Colonic mucosa (tissue), 4 donors: ENCODE measurements around the gene SCRN1. TPM values are rescaled to one million over a fixed set of nuclear protein-coding genes. Genes with fewer than 3 reads are reported as not detected.

Source experiments
- DNase-seq: peaks from one replicate; pipeline ENCODE4 v3.0.0-alpha.2; 2020
- H3K27ac ChIP-seq: fragments of 200-600 bp; one replicate; pipeline ENCODE4 v1.8.0; 2021
- H3K27me3 ChIP-seq: fragments of 200-600 bp; one replicate; pipeline ENCODE4 v1.8.0; 2021
- H3K36me3 ChIP-seq: fragments of 200-600 bp; one replicate; pipeline ENCODE4 v1.8.0; 2021
- H3K4me1 ChIP-seq: fragments of 200-600 bp; one replicate; pipeline ENCODE4 v1.8.0; 2021; ENCODE audit warnings: mild to moderate bottlenecking
- H3K4me3 ChIP-seq: fragments of 200-600 bp; one replicate; pipeline ENCODE4 v1.8.0; 2021
- H3K9ac ChIP-seq, 2 donors: one replicate each; pipeline ENCODE4 v1.7.0; 2013; ENCODE audit warnings: control low read depth in 2 of 2, low read depth in 2 of 2, low read length in 2 of 2
- H3K9me3 ChIP-seq: fragments of 200-600 bp; one replicate; pipeline ENCODE4 v1.8.0; 2021
- CTCF ChIP-seq: fragments of 200-600 bp; IDR thresholded peaks from one replicate; pipeline ENCODE4 v1.8.0; 2022; ENCODE audit warnings: antibody characterized with exemption, mild to moderate bottlenecking
- intact Hi-C: fragments of 100-400 bp; cut with DNase I; formaldehyde crosslinking; loops from one replicate; pipeline ENCODE4 v1.14.1; 2022
- total RNA-seq, 2 donors: library from RNA; stranded (reverse); fragmentation: NEBNext Ultra II Directional in 1 of 2; extraction: Animal tissue kit (Norgen Biotek cat#: 25700) in 1 of 2; gene quantifications; one replicate each; pipeline ENCODE4 v1.2.1, GENCODE V29; 2021
- donor health status: healthy.
- donor health status: DM: no; HTN: no; CAD: no.
- donor health status: DM: no; HTN: no; CAD: no.

The SCRN1 gene
- total RNA-seq, 2 donors from 2014 or later: 13.2 to 17.1 TPM

DNA sequence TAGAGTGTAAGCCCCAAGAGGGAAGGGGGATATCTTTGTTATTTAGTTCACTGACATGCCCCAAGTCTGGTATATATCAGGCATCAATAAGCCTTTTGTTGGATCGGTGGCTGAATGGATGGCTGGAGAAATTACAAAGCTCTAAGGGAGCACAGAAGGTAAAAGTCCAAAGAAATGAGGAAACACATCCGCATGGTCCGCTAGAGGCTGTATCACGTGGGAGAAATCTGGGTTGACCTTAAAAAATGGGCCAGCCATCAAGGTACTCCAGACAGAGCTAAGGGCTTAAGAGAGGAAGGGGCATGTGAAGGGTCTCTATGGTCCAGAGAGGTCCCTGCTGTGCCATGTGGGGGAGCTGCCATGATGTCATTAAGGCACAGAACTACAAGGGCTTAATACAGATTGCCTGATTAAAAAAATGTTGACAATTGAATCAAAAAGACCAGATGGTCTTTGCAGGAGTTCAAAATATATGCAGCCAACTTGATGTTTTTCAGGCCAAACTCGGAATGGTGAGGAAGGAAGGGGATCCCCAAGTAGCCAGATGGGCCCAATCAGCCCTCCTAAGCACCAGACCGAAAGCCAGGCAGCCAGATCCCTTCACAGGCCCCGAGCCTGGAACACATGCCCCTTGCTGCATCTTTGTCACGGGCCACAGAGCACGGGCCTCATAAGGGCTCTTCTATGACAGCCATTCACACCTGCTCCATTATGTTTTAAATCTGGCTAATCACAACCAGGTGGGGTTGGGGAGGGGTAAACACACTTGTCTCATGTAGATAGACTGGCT lies 31.9 kb downstream of the SCRN1 start:
- no peaks in the 10 kb centered on the region for H3K4me1 ChIP-seq
- no peak overlapping the region for H3K4me3 ChIP-seq
- DNase-seq: no peak
- no peak overlapping the region for H3K9ac ChIP-seq
- no peaks in the 10 kb centered on the region for H3K36me3 ChIP-seq
- no peak for TF ChIP-seq CTCF
- H3K9me3 ChIP-seq: no peaks in the 10 kb centered on the region
- no peak overlapping the region for H3K27ac ChIP-seq
- no peaks in the 10 kb centered on the region for H3K27me3 ChIP-seq
- intact Hi-C loops: no loop called here

- Histone ChIP-seq H3K4me1 (no peaks in the 10 kb centered on the region), H3K27me3 (no peaks in the 10 kb centered on the region), H3K36me3 (no peaks in the 10 kb centered on the region), H3K27ac (no peak overlapping the region), H3K9me3 (no peaks in the 10 kb centered on the region), H3K4me3 (no peak overlapping the region), H3K9ac (no peak overlapping the region)
- DNase-seq: no peak
- intact Hi-C loops: no loop called here
- TF ChIP-seq CTCF: no peak
Measured at GRCh38 chr7:29956487-29956836, 33.1 kb downstream of the SCRN1 start.

GRCh38 chr7:29955799-29956486 lies 33.7 kb downstream of the SCRN1 start:
- no peak for TF ChIP-seq CTCF
- Histone ChIP-seq H3K36me3 (no peaks in the 10 kb centered on the region), H3K27ac (no peak overlapping the region), H3K4me1 (no peaks in the 10 kb centered on the region), H3K9ac (no peak overlapping the region), H3K9me3 (no peaks in the 10 kb centered on the region), H3K4me3 (no peak overlapping the region), H3K27me3 (no peaks in the 10 kb centered on the region)
- no peak for DNase-seq
- intact Hi-C loops: no loop called here

GRCh38 chr7:29955075-29955792 lies 34.4 kb downstream of the SCRN1 start:
- no peaks in the 10 kb centered on the region for H3K36me3 ChIP-seq

More at GRCh38 chr7:29955075-29955792, 34.4 kb downstream of the SCRN1 start:
- TF ChIP-seq CTCF: no peak
- no peaks in the 10 kb centered on the region for H3K9me3 ChIP-seq
- no peaks in the 10 kb centered on the region for H3K4me1 ChIP-seq
- H3K4me3 ChIP-seq: no peak overlapping the region
- no peak for DNase-seq
- intact Hi-C loops: no loop called here
- H3K27ac ChIP-seq: no peak overlapping the region
- no peaks in the 10 kb centered on the region for H3K27me3 ChIP-seq
- H3K9ac ChIP-seq: no peak overlapping the region
